ENCODE results near the gene EXOSC10.

- TF ChIP-seq CTCF (IDR thresholded peaks at IDR 0.05) (no peak), POLR2A (IDR thresholded peaks at IDR 0.05) (no peak)
Observed at GRCh38 chr1:11143907-11144306, 44.2 kb upstream of the EXOSC10 start.

Measured in stomach (tissue), 4 donors.